PC-9 (cell line): Measurements from ENCODE around the gene VEGFB.

Experiments used
- CTCF ChIP-seq: fragments of 200-600 bp; sonication (generic); conservative IDR thresholded peaks from 2 replicates; pipeline ENCODE4 v1.6.1; 2017; ENCODE audit warnings: mixed run types, antibody characterized with exemption, mild to moderate bottlenecking, moderate library complexity
- EZH2 ChIP-seq: fragments of 200-600 bp; sonication (generic); IDR thresholded peaks from 2 replicates; pipeline ENCODE4 v1.8.0; 2017; ENCODE audit warnings: antibody characterized with exemption, low read depth

DNA sequence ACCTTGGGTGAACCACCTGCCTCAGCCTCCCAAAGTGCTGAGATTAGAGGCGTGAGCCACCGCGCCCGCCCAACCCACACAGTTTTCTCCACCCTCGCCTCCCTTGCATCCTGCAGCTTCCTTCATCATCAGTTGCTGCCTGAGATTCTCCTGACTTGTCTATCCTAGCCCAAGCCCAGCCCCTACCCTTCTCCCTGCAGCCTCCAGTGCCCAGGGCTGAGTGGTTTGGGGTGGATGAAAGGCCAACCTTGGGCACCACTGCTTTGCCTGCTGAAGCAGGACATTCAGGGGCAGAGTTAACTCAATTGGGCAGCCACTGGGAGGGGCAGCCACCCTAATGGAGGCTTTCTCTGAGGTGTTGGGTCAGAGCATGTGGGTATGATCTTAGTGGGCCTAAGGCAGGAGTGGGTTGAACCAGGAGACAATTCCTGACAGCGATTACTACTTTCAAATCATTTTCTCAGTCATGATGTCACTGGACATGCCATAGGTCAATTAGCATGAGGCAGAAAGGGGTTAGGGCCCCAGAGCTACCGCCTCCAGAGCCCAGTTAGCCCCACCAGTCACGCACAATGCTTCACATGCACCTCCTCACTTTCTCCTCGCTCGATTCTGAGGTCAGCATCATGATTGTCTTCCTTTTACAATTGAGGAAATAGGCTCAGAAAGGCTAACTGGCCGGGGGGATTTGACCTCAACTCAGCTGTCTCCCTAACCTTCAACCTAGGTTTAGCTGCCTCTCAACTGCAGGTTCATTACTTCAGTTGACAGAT, 5.5 kb downstream of the VEGFB start:
- TF ChIP-seq EZH2 (no peak), CTCF (no peak)
